ENCODE data around the gene ITPRID2. TPM values are rescaled to one million over a fixed set of nuclear protein-coding genes. Genes with fewer than 3 reads are reported as not detected.
"Not testable (repeated sequence)": the region's sequence is repeated elsewhere in the genome, so short reads cannot be mapped to it uniquely, and the experiment has no call there.

The ITPRID2 gene
- total and polyA plus RNA-seq, 2 donors (not counting 1 experiment from before 2014, with no cell fraction given) = 8.9 to 47.6 TPM

- DNase-seq (no peak), ATAC-seq (ENCODE audit: low read depth) (no peak)
- peaks cover 3% of the 10 kb centered on the region for H3K9me3 Mint-ChIP-seq (ENCODE audit: insufficient read depth)
- no peak for TF ChIP-seq EZH2 (IDR thresholded peaks at IDR 0.05; ENCODE audit: borderline replicate concordance, insufficient read depth, low read depth, low read length, poor library complexity, severe bottlenecking)
- TF ChIP-seq, protein P1, sequence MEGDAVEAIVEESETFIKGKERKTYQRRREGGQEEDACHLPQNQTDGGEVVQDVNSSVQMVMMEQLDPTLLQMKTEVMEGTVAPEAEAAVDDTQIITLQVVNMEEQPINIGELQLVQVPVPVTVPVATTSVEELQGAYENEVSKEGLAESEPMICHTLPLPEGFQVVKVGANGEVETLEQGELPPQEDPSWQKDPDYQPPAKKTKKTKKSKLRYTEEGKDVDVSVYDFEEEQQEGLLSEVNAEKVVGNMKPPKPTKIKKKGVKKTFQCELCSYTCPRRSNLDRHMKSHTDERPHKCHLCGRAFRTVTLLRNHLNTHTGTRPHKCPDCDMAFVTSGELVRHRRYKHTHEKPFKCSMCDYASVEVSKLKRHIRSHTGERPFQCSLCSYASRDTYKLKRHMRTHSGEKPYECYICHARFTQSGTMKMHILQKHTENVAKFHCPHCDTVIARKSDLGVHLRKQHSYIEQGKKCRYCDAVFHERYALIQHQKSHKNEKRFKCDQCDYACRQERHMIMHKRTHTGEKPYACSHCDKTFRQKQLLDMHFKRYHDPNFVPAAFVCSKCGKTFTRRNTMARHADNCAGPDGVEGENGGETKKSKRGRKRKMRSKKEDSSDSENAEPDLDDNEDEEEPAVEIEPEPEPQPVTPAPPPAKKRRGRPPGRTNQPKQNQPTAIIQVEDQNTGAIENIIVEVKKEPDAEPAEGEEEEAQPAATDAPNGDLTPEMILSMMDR (IDR thresholded peaks at IDR 0.05) = no peak
- H3K27me3 ChIP-seq (replicated peaks in 1 of 4; ENCODE audit: control extremely low read depth in 1 of 4, control insufficient read depth in 3 of 4, insufficient read depth in 4 of 4, low read length in 3 of 4) = no peaks in the 10 kb centered on the region
- ChIA-PET CTCF (interaction anchor here (1.1 to 1.6 kb wide), 2 partner anchors 9 to 118 kb away, joined by 3 to 4 read pairs; no protein-coding TSS in a partner anchor), POLR2A (no interaction called here)
- peaks cover 0 to under 1% of the 10 kb centered on the region in 2 donors for H3K4me1 ChIP-seq (ENCODE audit: control insufficient read depth in 2 of 2, insufficient read depth in 2 of 2, low read length in 2 of 2)
- H2AFZ ChIP-seq (ENCODE audit: insufficient read depth, low read depth, low read length, poor library complexity, severe bottlenecking) = no peak overlapping the region
- H3K4me3 Mint-ChIP-seq = no peak overlapping the region
- no peak overlapping the region for H3K9ac ChIP-seq (ENCODE audit: low read length)
- peaks cover 1% of the 10 kb centered on the region for H3K4me1 Mint-ChIP-seq
- no peaks in the 10 kb centered on the region for H4K20me1 ChIP-seq (ENCODE audit: control insufficient read depth, insufficient read depth, low read length, poor library complexity, severe bottlenecking)
- no peak overlapping the region for H3K4me2 ChIP-seq (replicated peaks; ENCODE audit: low read depth, low read length, poor library complexity, severe bottlenecking)
- H3K27ac Mint-ChIP-seq = no peak overlapping the region
- H3K27ac ChIP-seq (ENCODE audit: low read length in 2 of 2) = no peak overlapping the region
- no peaks in the 10 kb centered on the region for H3K36me3 ChIP-seq (replicated peaks in 1 of 2; ENCODE audit: control extremely low read depth in 1 of 2, control insufficient read depth in 1 of 2, extremely low read depth in 1 of 2, insufficient read depth in 2 of 2, low read length in 1 of 2)
- H3K79me2 ChIP-seq (ENCODE audit: control insufficient read depth, insufficient read depth, low read length) = no peaks in the 10 kb centered on the region
- intact Hi-C loops (cut with micrococcal nuclease) = no loop called here
- peaks cover 14% of the 10 kb centered on the region for H3K27me3 Mint-ChIP-seq
- no peaks in the 10 kb centered on the region for H3K9me3 ChIP-seq (ENCODE audit: control extremely low read depth in 1 of 3, control insufficient read depth in 2 of 3, insufficient read depth in 1 of 3, low read length in 2 of 3)
- no peak overlapping the region for H3K4me3 ChIP-seq (ENCODE audit: control extremely low read depth in 1 of 5, extremely low read depth in 1 of 5, insufficient read depth in 1 of 5, low read depth in 2 of 5, low read length in 4 of 5)
Observed at GRCh38 chr2:181959508-181959907, 68.0 kb downstream of the ITPRID2 start.

DNA sequence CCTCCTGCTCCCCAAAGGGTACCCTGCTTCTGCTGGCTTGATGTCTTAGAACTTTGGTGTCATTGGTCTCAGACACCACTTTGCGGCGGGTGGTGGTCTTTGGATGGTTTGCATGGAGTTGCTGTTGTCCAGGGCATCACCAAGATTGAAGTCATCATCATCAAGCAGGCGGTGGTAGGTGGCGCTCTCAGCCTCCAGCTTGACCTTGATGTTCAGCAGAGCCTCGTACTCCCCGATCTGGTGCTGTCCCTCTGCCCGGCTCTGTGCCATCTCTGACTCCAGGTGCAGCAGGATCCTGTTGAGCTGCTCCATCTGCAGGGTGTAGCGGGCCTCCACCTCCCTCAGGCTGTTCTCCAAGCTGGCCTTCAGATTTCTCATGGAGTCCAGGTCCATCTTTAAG, 69.6 kb downstream of the ITPRID2 start:
- DNase-seq; H3K79me2 ChIP-seq (ENCODE audit: control insufficient read depth, insufficient read depth, low read length); H3K4me3 Mint-ChIP-seq; H3K36me3 ChIP-seq (replicated peaks in 1 of 2; ENCODE audit: control extremely low read depth in 1 of 2, control insufficient read depth in 1 of 2, extremely low read depth in 1 of 2, insufficient read depth in 2 of 2, low read length in 1 of 2); H3K9ac ChIP-seq (ENCODE audit: low read length); H3K27ac ChIP-seq (ENCODE audit: low read length in 2 of 2); H2AFZ ChIP-seq (ENCODE audit: insufficient read depth, low read depth, low read length, poor library complexity, severe bottlenecking); H3K27ac Mint-ChIP-seq; H3K9me3 Mint-ChIP-seq (ENCODE audit: insufficient read depth); H3K4me2 ChIP-seq (replicated peaks; ENCODE audit: low read depth, low read length, poor library complexity, severe bottlenecking); H4K20me1 ChIP-seq (ENCODE audit: control insufficient read depth, insufficient read depth, low read length, poor library complexity, severe bottlenecking); H3K4me3 ChIP-seq (ENCODE audit: control extremely low read depth in 1 of 5, extremely low read depth in 1 of 5, insufficient read depth in 1 of 5, low read depth in 2 of 5, low read length in 4 of 5); ATAC-seq (ENCODE audit: low read depth); H3K9me3 ChIP-seq (ENCODE audit: control extremely low read depth in 1 of 3, control insufficient read depth in 2 of 3, insufficient read depth in 1 of 3, low read length in 2 of 3); H3K4me1 ChIP-seq (ENCODE audit: control insufficient read depth in 2 of 2, insufficient read depth in 2 of 2, low read length in 2 of 2); POLR2A ChIA-PET; intact Hi-C loops (cut with micrococcal nuclease); H3K4me1 Mint-ChIP-seq; H3K27me3 ChIP-seq (replicated peaks in 1 of 4; ENCODE audit: control extremely low read depth in 1 of 4, control insufficient read depth in 3 of 4, insufficient read depth in 4 of 4, low read length in 3 of 4): not testable (repeated sequence)
- CTCF ChIA-PET = interaction anchor here (0.6 to 1.3 kb wide), 3 partner anchors 12 to 116 kb away, joined by 3 to 5 read pairs (median 3); no protein-coding TSS in a partner anchor
- WGBS (ENCODE audit: insufficient coverage) = 91% methylated on average over 8 of the region's 8 CpGs
- H3K27me3 Mint-ChIP-seq = peaks cover 17% of the 10 kb centered on the region
